ENCODE results near the gene SRSF5.

SRSF5 gene

DNA sequence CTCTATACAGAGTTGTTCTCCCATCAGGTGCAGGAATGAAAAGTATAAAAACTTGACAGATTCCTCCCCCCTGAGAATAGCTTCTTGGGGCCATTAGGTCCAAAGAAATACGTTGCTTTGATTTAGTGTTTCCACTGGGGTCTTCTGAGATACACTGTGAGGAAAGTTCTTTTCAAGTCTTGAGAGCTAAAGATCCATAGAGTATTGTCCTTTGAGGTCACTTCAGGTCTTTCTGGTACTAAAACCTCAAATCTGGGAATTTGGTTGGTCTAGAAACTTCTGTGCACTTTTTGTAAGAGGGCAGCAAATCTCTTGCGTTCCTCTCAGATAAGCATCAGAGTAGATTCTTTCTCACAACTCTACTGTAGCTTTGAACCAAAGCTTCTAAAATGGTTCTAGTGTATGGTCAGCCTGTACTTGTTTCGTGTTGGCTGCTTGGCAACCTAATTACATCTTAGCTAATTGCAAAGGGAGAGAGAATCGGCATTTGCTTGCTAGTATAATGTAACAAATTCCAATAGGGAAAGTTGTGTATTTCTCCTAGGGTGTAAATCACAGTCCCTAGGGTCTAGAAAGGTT is 10.0 kb downstream of the SRSF5 start:
- no peak for DNase-seq (ENCODE audit: low spot score)
- peaks cover 65% of the 10 kb centered on the region for H3K36me3 Mint-ChIP-seq (ENCODE audit: low read depth)
- H3K27ac Mint-ChIP-seq, result no peak overlapping the region
- H3K4me3 Mint-ChIP-seq, result no peak overlapping the region
- no peaks in the 10 kb centered on the region for H3K9me3 Mint-ChIP-seq
- H3K27me3 Mint-ChIP-seq (ENCODE audit: low read depth), result no peaks in the 10 kb centered on the region
- peaks cover 19% of the 10 kb centered on the region for H3K4me1 Mint-ChIP-seq (ENCODE audit: low read depth)

- Mint-ChIP-seq H3K27me3 (ENCODE audit: low read depth) (no peaks in the 10 kb centered on the region), H3K36me3 (ENCODE audit: low read depth) (peaks cover 44% of the 10 kb centered on the region), H3K27ac (no peak overlapping the region), H3K9me3 (no peaks in the 10 kb centered on the region), H3K4me3 (no peak overlapping the region), H3K4me1 (ENCODE audit: low read depth) (peaks cover 17% of the 10 kb centered on the region)
- DNase-seq (ENCODE audit: low spot score), result no peak
Observed at GRCh38 chr14:69779088-69779487, 12.1 kb downstream of the SRSF5 start.

DNA sequence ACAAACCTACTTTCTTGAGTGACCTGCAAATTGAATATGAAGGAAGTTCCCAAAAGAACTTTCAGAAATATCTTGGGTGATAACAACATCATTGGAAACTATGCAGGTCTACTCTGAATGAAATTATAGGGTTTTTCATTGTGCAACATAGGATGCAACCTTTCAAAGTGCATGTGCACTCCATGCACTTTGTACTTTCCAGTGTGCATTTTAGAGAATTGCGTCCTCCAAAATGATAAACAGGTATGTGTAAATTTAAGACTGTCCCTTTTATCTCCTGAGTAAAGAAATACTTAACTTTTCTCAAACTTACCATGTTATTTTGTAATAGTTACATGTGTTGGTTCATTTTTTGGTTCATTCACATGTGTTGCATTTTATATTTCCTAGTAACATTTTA is 13.2 kb downstream of the SRSF5 start:
- Mint-ChIP-seq H3K27me3 (ENCODE audit: low read depth) (no peaks in the 10 kb centered on the region), H3K4me3 (no peak overlapping the region), H3K27ac (no peak overlapping the region), H3K36me3 (ENCODE audit: low read depth) (peaks cover 34% of the 10 kb centered on the region), H3K9me3 (no peaks in the 10 kb centered on the region), H3K4me1 (ENCODE audit: low read depth) (peaks cover 17% of the 10 kb centered on the region)
- DNase-seq (ENCODE audit: low spot score), result no peak

- Mint-ChIP-seq H3K27me3 (ENCODE audit: low read depth) (no peaks in the 10 kb centered on the region), H3K9me3 (no peaks in the 10 kb centered on the region), H3K27ac (no peak overlapping the region), H3K4me1 (ENCODE audit: low read depth) (peaks cover 12% of the 10 kb centered on the region), H3K36me3 (ENCODE audit: low read depth) (peaks cover 26% of the 10 kb centered on the region), H3K4me3 (no peak overlapping the region)
- DNase-seq (ENCODE audit: low spot score), result no peak
Observed at GRCh38 chr14:69780952-69781351, 14.0 kb downstream of the SRSF5 start.

DNA sequence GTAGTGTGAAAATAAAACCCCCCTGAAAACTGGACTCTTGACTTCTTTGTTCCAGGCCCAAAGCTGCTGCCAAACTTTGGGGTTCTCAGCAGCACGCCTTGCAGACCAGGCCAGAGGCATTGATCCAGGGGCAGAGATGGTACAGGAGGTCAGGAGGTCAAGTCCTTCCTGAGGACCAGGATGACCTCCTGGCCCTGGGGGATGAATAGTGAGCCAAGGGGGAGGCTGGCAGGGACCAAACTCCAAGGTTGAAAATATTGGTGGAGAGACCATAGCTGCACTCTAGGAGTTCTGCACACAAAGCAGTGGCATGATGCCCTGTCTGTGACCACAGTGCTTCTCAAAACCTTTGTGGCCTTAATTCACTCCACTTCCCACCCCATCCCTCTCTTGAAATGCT is 18.0 kb downstream of the SRSF5 start:
- Mint-ChIP-seq H3K4me1 (ENCODE audit: low read depth) (no peaks in the 10 kb centered on the region), H3K27me3 (ENCODE audit: low read depth) (peaks cover 2% of the 10 kb centered on the region), H3K9me3 (no peaks in the 10 kb centered on the region), H3K4me3 (no peak overlapping the region), H3K36me3 (ENCODE audit: low read depth) (peaks cover under 1% of the 10 kb centered on the region), H3K27ac (no peak overlapping the region)
- no peak for DNase-seq (ENCODE audit: low spot score)

DNA sequence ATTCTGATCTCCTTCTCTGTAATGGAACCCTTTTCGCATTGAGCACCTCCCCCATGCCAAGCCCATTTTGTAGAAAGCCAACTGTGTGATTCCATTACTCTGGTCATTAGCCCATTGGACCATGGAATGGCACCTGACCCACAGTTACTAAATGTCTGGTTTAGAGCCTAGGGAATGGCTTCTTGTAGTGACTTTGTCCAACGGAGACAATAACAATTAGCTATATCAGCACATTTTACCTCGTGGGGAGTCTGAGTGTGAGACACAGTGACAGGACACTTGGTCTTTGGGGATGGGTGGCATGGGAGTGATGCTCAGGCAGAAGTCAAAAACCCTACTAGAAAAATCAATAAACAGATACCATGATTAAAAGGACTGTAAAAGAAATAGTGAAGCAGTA is 19.7 kb downstream of the SRSF5 start:
- no peak overlapping the region for H3K27ac Mint-ChIP-seq
- H3K36me3 Mint-ChIP-seq (ENCODE audit: low read depth), result no peaks in the 10 kb centered on the region
- H3K27me3 Mint-ChIP-seq (ENCODE audit: low read depth), result peaks cover 3% of the 10 kb centered on the region
- no peak overlapping the region for H3K4me3 Mint-ChIP-seq
- no peaks in the 10 kb centered on the region for H3K4me1 Mint-ChIP-seq (ENCODE audit: low read depth)
- no peaks in the 10 kb centered on the region for H3K9me3 Mint-ChIP-seq
- DNase-seq (ENCODE audit: low spot score), result no peak

DNA sequence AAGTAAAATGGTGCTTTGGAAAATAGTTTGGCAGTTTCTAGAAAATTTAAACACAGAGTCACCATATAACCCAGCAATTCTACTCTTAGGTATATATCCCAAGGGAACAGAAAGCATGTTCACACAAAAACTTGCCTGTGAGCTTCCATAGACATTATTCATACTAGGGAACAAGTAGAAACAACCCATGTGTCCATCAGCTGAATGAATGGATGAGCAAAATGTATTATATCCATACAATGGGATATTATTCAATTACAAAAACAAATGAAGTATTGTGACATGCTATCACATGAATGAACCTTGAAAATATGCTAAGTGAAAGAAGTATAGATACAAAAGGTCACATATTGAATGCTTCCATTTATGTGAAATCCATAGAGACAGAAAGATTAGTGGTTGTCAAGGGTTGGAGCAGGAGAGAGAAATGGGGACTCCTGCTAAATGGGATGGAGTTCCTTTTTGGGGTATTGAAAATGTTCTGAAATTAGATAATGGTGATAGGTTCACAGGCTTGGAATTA is 22.2 kb downstream of the SRSF5 start:
- Mint-ChIP-seq H3K36me3 (ENCODE audit: low read depth) (no peaks in the 10 kb centered on the region), H3K27me3 (ENCODE audit: low read depth) (peaks cover 3% of the 10 kb centered on the region), H3K4me3 (no peak overlapping the region), H3K4me1 (ENCODE audit: low read depth) (no peaks in the 10 kb centered on the region), H3K9me3 (no peaks in the 10 kb centered on the region), H3K27ac (no peak overlapping the region)
- no peak for DNase-seq (ENCODE audit: low spot score)

DNA sequence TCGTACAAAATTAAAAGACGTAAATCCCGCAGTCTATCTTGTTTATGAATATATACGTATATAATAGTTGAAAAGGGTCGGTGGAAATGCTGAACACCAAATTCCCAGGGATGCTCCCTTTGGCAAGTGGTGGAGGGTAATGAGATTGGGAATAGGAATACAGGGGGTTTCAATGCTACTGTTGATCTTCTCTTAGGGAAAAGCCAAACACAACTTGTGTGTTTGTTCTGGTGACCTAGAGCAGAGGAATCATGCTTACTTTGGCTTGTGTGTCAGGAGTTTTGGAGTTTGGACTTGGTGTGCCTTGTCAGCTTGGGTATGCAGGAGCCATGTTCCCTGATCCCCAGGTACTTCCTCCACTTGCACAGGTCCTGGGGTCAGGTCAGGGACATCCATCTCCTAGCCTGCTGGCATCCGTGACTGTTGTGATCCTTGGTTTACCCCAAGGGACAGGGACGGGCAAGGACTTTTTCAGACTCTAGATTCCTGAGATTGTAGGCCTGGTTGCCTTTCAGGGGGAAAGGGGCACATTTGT is 26.0 kb downstream of the SRSF5 start:
- no peak overlapping the region for H3K4me3 Mint-ChIP-seq
- peaks cover 3% of the 10 kb centered on the region for H3K27me3 Mint-ChIP-seq (ENCODE audit: low read depth)
- no peaks in the 10 kb centered on the region for H3K4me1 Mint-ChIP-seq (ENCODE audit: low read depth)
- H3K27ac Mint-ChIP-seq, result no peak overlapping the region
- H3K9me3 Mint-ChIP-seq, result no peaks in the 10 kb centered on the region
- H3K36me3 Mint-ChIP-seq (ENCODE audit: low read depth), result no peaks in the 10 kb centered on the region
- DNase-seq (ENCODE audit: low spot score), result no peak

GRCh38 chr14:69794791-69795190 is 27.8 kb downstream of the SRSF5 start:
- Mint-ChIP-seq H3K36me3 (ENCODE audit: low read depth) (no peaks in the 10 kb centered on the region), H3K4me3 (no peak overlapping the region), H3K4me1 (ENCODE audit: low read depth) (no peaks in the 10 kb centered on the region), H3K27me3 (ENCODE audit: low read depth) (peaks cover 2% of the 10 kb centered on the region), H3K9me3 (no peaks in the 10 kb centered on the region), H3K27ac (no peak overlapping the region)
- DNase-seq (ENCODE audit: low spot score), result no peak

- no peak for DNase-seq (ENCODE audit: low spot score)
- Mint-ChIP-seq H3K27me3 (ENCODE audit: low read depth) (peaks cover 4% of the 10 kb centered on the region), H3K27ac (no peak overlapping the region), H3K4me1 (ENCODE audit: low read depth) (no peaks in the 10 kb centered on the region), H3K9me3 (no peaks in the 10 kb centered on the region), H3K36me3 (ENCODE audit: low read depth) (no peaks in the 10 kb centered on the region), H3K4me3 (no peak overlapping the region)
Observed at GRCh38 chr14:69795691-69796090, 28.7 kb downstream of the SRSF5 start.

DNA sequence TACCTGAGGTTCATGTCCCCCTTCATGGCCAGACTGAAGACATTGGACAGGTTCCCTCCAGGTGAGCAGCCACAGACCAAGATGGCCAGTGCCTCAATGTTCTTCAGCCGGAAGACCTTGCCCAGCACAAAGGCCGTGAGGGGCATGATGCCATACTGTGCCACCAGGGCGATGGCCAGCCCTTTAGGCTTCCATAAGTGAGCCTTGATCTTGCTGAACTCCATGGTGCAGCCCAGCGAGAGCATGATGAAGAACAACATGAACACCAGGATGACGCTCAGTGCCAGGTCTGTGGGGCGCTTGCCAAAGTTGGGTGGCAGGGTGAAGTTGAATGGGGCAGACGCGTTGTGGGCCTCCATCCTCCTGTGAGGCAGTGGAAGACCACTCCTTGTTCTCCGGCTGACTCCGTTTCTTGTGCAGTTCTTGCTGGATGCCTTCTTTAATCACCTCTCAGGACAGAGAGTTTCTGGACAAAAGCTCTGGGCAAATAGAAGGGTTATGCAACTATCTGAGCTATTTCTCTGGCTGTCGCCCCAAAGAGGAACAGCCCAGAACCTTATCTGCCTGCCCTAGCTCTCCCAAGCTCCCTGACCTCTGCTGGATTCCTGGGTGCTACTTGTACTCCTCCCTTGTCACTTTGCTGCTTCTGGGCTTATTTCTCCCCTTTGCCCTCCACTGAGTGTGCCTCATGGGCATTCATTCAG is 30.0 kb downstream of the SRSF5 start, which contains the start of gene SLC10A1:
Gene SLC10A1 (minus strand): TSS at position 445 of the 704 bp plus-strand sequence. CDS start 86 bp downstream, at position 359.
- DNase-seq (ENCODE audit: low spot score), result no peak
- Mint-ChIP-seq H3K4me3 (no peak within 1 kb of the TSS), H3K27ac (no peak within 1 kb of the TSS)

GRCh38 chr14:69797573-69798338 is 30.8 kb downstream of the SRSF5 start:
- no peak overlapping the region for H3K4me3 Mint-ChIP-seq
- peaks cover 4% of the 10 kb centered on the region for H3K27me3 Mint-ChIP-seq (ENCODE audit: low read depth)
- H3K27ac Mint-ChIP-seq, result no peak overlapping the region
- no peaks in the 10 kb centered on the region for H3K36me3 Mint-ChIP-seq (ENCODE audit: low read depth)
- no peaks in the 10 kb centered on the region for H3K4me1 Mint-ChIP-seq (ENCODE audit: low read depth)
- no peaks in the 10 kb centered on the region for H3K9me3 Mint-ChIP-seq
- no peak for DNase-seq (ENCODE audit: low spot score)

More for the DNA sequence above, 30.0 kb downstream of the SRSF5 start, which contains the start of gene SLC10A1:
- H3K9me3 Mint-ChIP-seq, result no peaks in the 10 kb centered on the region
- H3K27me3 Mint-ChIP-seq (ENCODE audit: low read depth), result peaks cover 4% of the 10 kb centered on the region
- no peaks in the 10 kb centered on the region for H3K36me3 Mint-ChIP-seq (ENCODE audit: low read depth)
- H3K4me1 Mint-ChIP-seq (ENCODE audit: low read depth), result no peaks in the 10 kb centered on the region

DNA sequence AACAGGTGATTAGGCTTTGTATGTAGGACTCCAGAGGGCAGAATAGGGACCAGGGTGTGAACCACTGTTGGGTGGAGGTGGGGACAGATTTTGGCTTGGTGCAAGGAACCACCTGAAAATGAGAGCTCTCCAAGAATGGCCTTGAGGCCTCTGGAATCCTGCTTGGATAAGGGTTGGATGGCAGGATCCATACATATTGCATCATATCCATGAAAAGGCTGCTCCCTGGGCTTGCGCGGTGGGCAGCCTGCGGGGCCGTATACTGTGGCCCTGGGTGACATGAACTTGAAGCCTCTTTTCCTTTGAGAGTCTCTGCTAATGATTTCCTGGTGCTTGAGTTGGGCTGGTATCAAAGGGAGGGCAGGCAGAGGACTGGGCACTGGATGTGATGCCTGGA is 31.4 kb downstream of the SRSF5 start:
- Mint-ChIP-seq H3K27me3 (ENCODE audit: low read depth) (peaks cover 7% of the 10 kb centered on the region), H3K4me1 (ENCODE audit: low read depth) (no peaks in the 10 kb centered on the region), H3K9me3 (no peaks in the 10 kb centered on the region), H3K4me3 (no peak overlapping the region), H3K36me3 (ENCODE audit: low read depth) (no peaks in the 10 kb centered on the region), H3K27ac (no peak overlapping the region)
- no peak for DNase-seq (ENCODE audit: low spot score)

DNA sequence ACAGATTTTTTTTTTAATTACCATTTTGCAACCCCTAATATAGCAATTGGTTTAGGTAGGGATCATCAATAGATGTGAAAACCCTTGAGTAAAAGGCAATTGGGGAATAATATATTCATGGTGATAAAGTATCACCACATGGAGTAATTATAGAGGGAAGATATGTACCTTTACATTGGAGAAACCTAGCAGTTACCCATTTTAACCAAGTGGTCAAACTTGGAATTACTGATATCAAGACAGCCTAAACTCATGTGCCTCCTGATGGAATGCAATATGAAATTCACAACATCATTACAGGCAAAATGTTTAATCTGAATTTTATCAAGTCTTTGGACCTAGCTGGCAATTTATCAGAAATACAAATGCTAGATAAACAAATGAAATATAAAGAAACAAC is 36.8 kb downstream of the SRSF5 start:
- H3K4me1 Mint-ChIP-seq (ENCODE audit: low read depth), result no peaks in the 10 kb centered on the region
- no peak overlapping the region for H3K4me3 Mint-ChIP-seq
- no peak for DNase-seq (ENCODE audit: low spot score)
- no peak overlapping the region for H3K27ac Mint-ChIP-seq
- no peaks in the 10 kb centered on the region for H3K9me3 Mint-ChIP-seq
- no peaks in the 10 kb centered on the region for H3K36me3 Mint-ChIP-seq (ENCODE audit: low read depth)
- H3K27me3 Mint-ChIP-seq (ENCODE audit: low read depth), result peaks cover 19% of the 10 kb centered on the region
